Astrocyte of the spinal cord (primary cell): Measurements from ENCODE around the gene NSMCE1.

Experiments used
- DNase-seq: peaks from one replicate; pipeline ENCODE4 v3.0.0; 2011; ENCODE audit warnings: low read depth, low spot score
- H3K4me3 ChIP-seq: 2 replicates; pipeline ENCODE4 v1.5.1; 2011; ENCODE audit warnings: low read depth, mild to moderate bottlenecking, low read length, moderate library complexity
- CTCF ChIP-seq: IDR thresholded peaks from 2 replicates; pipeline ENCODE4 v1.5.1; 2012; ENCODE audit warnings: low read depth, mild to moderate bottlenecking, low read length, inconsistent platforms
- in situ Hi-C: cut with HindIII; loops from 2 replicates; pipeline ENCODE4 v1.10.0; 2017; ENCODE audit warnings: low sequenced_read_pairs

The NSMCE1 gene

GRCh38 chr16:27259710-27260109, 8.9 kb downstream of the NSMCE1 start:
- no peak for TF ChIP-seq CTCF
- no peak overlapping the region for H3K4me3 ChIP-seq
- in situ Hi-C loops, result no loop called here
- DNase-seq, result no peak

GRCh38 chr16:27258241-27258734, 10.3 kb downstream of the NSMCE1 start:
- no peak overlapping the region for H3K4me3 ChIP-seq
- in situ Hi-C loops, result no loop called here
- no peak for DNase-seq
- no peak for TF ChIP-seq CTCF

- H3K4me3 ChIP-seq, result no peak overlapping the region
- no peak for DNase-seq
- TF ChIP-seq CTCF, result no peak
- in situ Hi-C loops, result no loop called here
These were observed 11.3 kb downstream of the NSMCE1 start for GRCh38 chr16:27257271-27257670.

- TF ChIP-seq CTCF, result no peak
- no peak overlapping the region for H3K4me3 ChIP-seq
- no peak for DNase-seq
- in situ Hi-C loops, result no loop called here
These were observed 11.7 kb downstream of the NSMCE1 start for GRCh38 chr16:27256861-27257260.

- in situ Hi-C loops, result no loop called here
- no peak for DNase-seq
- no peak for TF ChIP-seq CTCF
- H3K4me3 ChIP-seq, result no peak overlapping the region
These were observed 14.2 kb downstream of the NSMCE1 start for GRCh38 chr16:27254262-27254811.

GRCh38 chr16:27253526-27253930, 15.0 kb downstream of the NSMCE1 start:
- TF ChIP-seq CTCF, result no peak
- in situ Hi-C loops, result no loop called here
- peak; percentile 88 for DNase-seq

More at GRCh38 chr16:27253526-27253930, 15.0 kb downstream of the NSMCE1 start:
- no peak overlapping the region for H3K4me3 ChIP-seq
